DOHH2 (cell line): ENCODE data around the gene EGLN2.
"Not testable (repeated sequence)": the region's sequence is repeated elsewhere in the genome, so short reads cannot be mapped to it uniquely, and the experiment has no call there.

ENCODE experiments used
- H3F3A ChIP-seq: fragments of 200-600 bp; sonication (generic), shearing (Covaris generic); 2 replicates; pipeline ENCODE4 v1.6.0; 2016; ENCODE audit warnings: antibody characterized with exemption, mild to moderate bottlenecking; ENCODE audit not compliant: control insufficient read depth, insufficient read depth
- H3K27ac ChIP-seq: fragments of 200-600 bp; sonication (generic); 2 replicates; pipeline ENCODE4 v1.5.1; 2014; ENCODE audit warnings: low read depth, mild to moderate bottlenecking, low read length, moderate library complexity
- H3K27me3 ChIP-seq: fragments of 200-600 bp; sonication (generic); 2 replicates; pipeline ENCODE4 v1.6.1; 2014; ENCODE audit warnings: mild to moderate bottlenecking, low read length, mixed read lengths; ENCODE audit not compliant: control insufficient read depth
- H3K36me3 ChIP-seq: fragments of 200-600 bp; sonication (generic); 2 replicates; pipeline ENCODE4 v1.6.1; 2014; ENCODE audit warnings: mild to moderate bottlenecking, low read length, moderate library complexity, mixed read lengths; ENCODE audit not compliant: control insufficient read depth
- H3K4me1 ChIP-seq: fragments of 200-600 bp; sonication (generic); 2 replicates; pipeline ENCODE4 v1.6.1; 2014; ENCODE audit warnings: mild to moderate bottlenecking, low read length, mixed read lengths; ENCODE audit not compliant: control insufficient read depth
- H3K4me2 ChIP-seq: fragments of 200-600 bp; sonication (generic); 2 replicates; pipeline ENCODE4 v1.6.0; 2014; ENCODE audit warnings: mild to moderate bottlenecking, low read length, moderate library complexity
- H3K4me3 ChIP-seq: fragments of 200-600 bp; sonication (generic); 2 replicates; pipeline ENCODE4 v1.5.1; 2014; ENCODE audit warnings: mild to moderate bottlenecking, low read length, mixed read lengths
- H3K79me2 ChIP-seq: fragments of 200-600 bp; sonication (generic); 2 replicates; pipeline ENCODE4 v1.6.1; 2014; ENCODE audit warnings: mild to moderate bottlenecking, low read length, mixed read lengths; ENCODE audit not compliant: control insufficient read depth
- H3K9me2 ChIP-seq: fragments of 200-600 bp; sonication (generic); replicated peaks from 2 replicates; pipeline ENCODE4 v1.6.1; 2014; ENCODE audit warnings: mild to moderate bottlenecking, low read length, mixed read lengths; ENCODE audit not compliant: control insufficient read depth
- H3K9me3 ChIP-seq: fragments of 200-600 bp; sonication (generic); 2 replicates; pipeline ENCODE4 v1.6.1; 2014; ENCODE audit warnings: antibody characterized with exemption, low read length, mixed read lengths; ENCODE audit not compliant: control insufficient read depth, insufficient read depth
- H4K20me1 ChIP-seq: fragments of 200-600 bp; sonication (generic); 2 replicates; pipeline ENCODE4 v1.6.0; 2014; ENCODE audit warnings: low read depth, mild to moderate bottlenecking, antibody characterized with exemption, low read length, moderate library complexity; ENCODE audit not compliant: control insufficient read depth, insufficient read depth

The EGLN2 gene

GRCh38 chr19:40852467-40853152 is 53.6 kb downstream of the EGLN2 start:
- H3K4me2 ChIP-seq, H4K20me1 ChIP-seq, H3K27me3 ChIP-seq, H3F3A ChIP-seq, H3K9me3 ChIP-seq, H3K4me3 ChIP-seq, H3K9me2 ChIP-seq, H3K27ac ChIP-seq, H3K36me3 ChIP-seq, H3K79me2 ChIP-seq, H3K4me1 ChIP-seq: not testable (repeated sequence)
